Amniotic stem cell (primary cell): ENCODE data around the gene FUBP1.
"Not testable (repeated sequence)": the region's sequence is repeated elsewhere in the genome, so short reads cannot be mapped to it uniquely, and the experiment has no call there.

ENCODE experiments used
- DNase-seq: peaks from one replicate; lab custom pipeline; 2025; lab: John Stamatoyannopoulos, UW

The FUBP1 gene

GRCh38 chr1:77948841-77949424 is 29.9 kb downstream of the FUBP1 start:
- DNase-seq: no peak

DNA sequence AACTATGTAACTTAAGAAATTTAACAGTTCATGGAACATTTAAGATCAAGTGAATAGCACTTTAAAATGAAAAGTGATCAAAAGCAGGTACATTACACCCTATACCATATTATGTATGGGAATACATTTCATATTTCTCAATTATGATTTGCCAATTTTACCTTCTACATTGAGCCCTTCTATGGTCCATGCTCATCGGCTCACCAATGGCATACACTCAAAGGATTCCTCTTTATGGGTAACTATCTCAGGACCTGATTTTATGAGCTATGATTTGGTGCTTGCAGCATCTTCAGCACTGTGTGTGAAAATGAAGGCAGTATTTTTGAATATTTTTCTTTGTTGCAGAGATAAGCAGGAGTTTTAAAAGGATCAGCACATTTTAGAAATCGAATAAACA is 33.5 kb downstream of the FUBP1 start:
- no peak for DNase-seq

- no peak for DNase-seq
Observed at GRCh38 chr1:77942400-77943140, 36.3 kb downstream of the FUBP1 start.

DNA sequence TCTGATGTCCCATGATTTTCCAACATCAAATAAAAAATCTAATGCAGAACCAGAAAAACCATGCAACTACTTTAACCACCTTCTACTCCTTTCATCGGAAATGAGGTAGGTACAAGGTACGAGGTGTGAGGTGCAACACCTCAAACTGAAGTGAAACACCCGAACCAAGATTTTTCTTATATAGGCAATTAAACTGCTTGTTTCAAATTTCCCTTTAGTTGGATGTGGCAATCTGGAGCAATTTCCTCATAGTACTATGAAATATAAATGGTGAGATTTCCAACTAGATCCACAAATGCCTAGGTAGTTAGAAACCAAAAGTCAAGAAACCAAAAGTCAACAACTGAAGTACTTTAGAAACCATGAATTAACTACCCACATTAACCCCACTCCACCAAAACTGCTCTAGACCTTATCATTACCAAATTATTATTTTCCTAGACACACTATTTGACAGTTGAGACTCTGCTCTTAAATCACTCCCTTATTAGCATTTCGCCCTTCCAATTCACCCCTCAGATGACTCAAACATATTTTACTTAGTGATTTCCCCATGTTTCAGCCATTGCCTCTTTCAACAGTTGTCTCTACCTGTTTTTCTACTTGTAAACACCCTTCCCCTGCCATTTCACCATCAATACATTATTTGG is 37.8 kb downstream of the FUBP1 start:
- no peak for DNase-seq

- DNase-seq: no peak
Observed at GRCh38 chr1:77938651-77939050, 40.2 kb downstream of the FUBP1 start.

- DNase-seq: no peak
Observed at GRCh38 chr1:77929806-77930205, 49.1 kb downstream of the FUBP1 start.

DNA sequence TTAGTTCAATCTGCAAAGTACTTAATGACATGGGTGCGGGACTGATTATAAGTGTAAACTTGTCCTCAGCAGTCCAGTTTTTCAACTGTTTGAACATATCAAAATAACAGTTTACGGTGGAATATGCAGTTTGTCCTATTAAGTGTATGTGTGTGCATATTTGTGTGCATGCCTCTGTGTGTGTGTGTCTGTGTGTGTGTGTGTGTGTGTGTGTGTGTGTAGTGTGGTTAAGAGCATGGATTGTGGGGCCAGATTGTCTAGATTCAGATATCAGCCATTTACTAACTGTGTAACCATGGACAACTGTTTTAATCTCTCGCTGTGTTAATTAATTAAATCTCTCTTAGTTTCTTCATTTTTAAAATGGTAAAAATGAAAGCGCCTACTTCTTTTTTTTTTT is 51.5 kb downstream of the FUBP1 start:
- DNase-seq: no peak

GRCh38 chr1:77926561-77927357 is 52.1 kb downstream of the FUBP1 start:
- DNase-seq: no peak

- no peak for DNase-seq
Observed at GRCh38 chr1:77925956-77926355, 52.9 kb downstream of the FUBP1 start.

- DNase-seq: no peak
Observed at GRCh38 chr1:77925518-77925917, 53.4 kb downstream of the FUBP1 start.

GRCh38 chr1:77918918-77919317 is 60.0 kb downstream of the FUBP1 start:
- not testable (repeated sequence) for DNase-seq

GRCh38 chr1:77910116-77910515 is 68.8 kb downstream of the FUBP1 start:
- DNase-seq: no peak

GRCh38 chr1:77906624-77907023 is 72.2 kb downstream of the FUBP1 start:
- DNase-seq: no peak

- no peak for DNase-seq
Observed at GRCh38 chr1:77906019-77906545, 72.8 kb downstream of the FUBP1 start.

DNA sequence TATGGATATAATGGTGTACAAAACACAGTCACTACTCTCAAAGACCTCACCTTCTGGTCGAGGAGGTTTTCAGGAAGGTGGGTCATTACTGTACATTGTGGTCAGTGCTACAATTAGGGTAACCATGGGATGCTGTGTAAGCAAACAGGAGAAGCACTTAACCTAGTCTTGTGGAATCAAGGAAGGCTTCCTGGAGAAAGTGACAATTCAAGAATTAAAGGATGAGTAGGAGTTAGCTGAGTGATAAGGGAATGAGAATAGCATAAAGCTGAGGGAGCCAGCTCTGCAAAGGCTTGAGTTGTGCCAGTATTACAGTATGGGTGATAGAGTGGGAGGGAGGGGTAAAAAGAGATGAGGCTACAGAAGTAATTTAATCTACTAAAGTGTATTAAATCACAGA is 73.3 kb downstream of the FUBP1 start:
- DNase-seq: no peak

GRCh38 chr1:77900687-77901293 is 78.1 kb downstream of the FUBP1 start:
- no peak for DNase-seq

- DNase-seq: no peak
Observed at GRCh38 chr1:77899647-77900320, 79.1 kb downstream of the FUBP1 start.
